Nephron progenitor cell (in vitro differentiated cells): ENCODE results near the gene BBC3.

ENCODE experiments used
- DNase-seq: peaks from one replicate; pipeline ENCODE4 v3.0.0; 2021
- H3K27ac Mint-ChIP-seq: 2 replicates; pipeline ENCODE4 v1.8.0; 2021; ENCODE audit warnings: mild to moderate bottlenecking, moderate library complexity, mixed read lengths
- H3K27me3 Mint-ChIP-seq: 2 replicates; pipeline ENCODE4 v1.8.0; 2021; ENCODE audit warnings: mild to moderate bottlenecking, low read depth, mixed read lengths; ENCODE audit not compliant: poor library complexity
- H3K36me3 Mint-ChIP-seq: 2 replicates; pipeline ENCODE4 v1.8.0; 2021; ENCODE audit warnings: low read depth, mixed read lengths
- H3K4me1 Mint-ChIP-seq: 2 replicates; pipeline ENCODE4 v1.8.0; 2021; ENCODE audit warnings: mixed read lengths
- H3K4me3 Mint-ChIP-seq: 2 replicates; pipeline ENCODE4 v1.8.0; 2021; ENCODE audit warnings: mild to moderate bottlenecking, moderate library complexity, mixed read lengths
- H3K9me3 Mint-ChIP-seq: 2 replicates; pipeline ENCODE4 v1.8.0; 2021; ENCODE audit warnings: mild to moderate bottlenecking, moderate library complexity, mixed read lengths
- TF ChIP-seq, protein P1 (sequence below): fragments of 200-600 bp; sonication (generic); IDR thresholded peaks from 2 replicates; pipeline ENCODE4 v1.5.0; 2021; ENCODE audit warnings: antibody characterized with exemption

BBC3 gene

GRCh38 chr19:47274071-47274890, 43.3 kb upstream of the BBC3 start, which contains the start of gene INAFM1:
TSS of gene INAFM1 (plus strand) at chr19:47274885. CDS start at chr19:47274920, 35 bp downstream.
- peaks cover 25% of the 10 kb centered on the region for H3K36me3 Mint-ChIP-seq
- TF ChIP-seq, protein P1, sequence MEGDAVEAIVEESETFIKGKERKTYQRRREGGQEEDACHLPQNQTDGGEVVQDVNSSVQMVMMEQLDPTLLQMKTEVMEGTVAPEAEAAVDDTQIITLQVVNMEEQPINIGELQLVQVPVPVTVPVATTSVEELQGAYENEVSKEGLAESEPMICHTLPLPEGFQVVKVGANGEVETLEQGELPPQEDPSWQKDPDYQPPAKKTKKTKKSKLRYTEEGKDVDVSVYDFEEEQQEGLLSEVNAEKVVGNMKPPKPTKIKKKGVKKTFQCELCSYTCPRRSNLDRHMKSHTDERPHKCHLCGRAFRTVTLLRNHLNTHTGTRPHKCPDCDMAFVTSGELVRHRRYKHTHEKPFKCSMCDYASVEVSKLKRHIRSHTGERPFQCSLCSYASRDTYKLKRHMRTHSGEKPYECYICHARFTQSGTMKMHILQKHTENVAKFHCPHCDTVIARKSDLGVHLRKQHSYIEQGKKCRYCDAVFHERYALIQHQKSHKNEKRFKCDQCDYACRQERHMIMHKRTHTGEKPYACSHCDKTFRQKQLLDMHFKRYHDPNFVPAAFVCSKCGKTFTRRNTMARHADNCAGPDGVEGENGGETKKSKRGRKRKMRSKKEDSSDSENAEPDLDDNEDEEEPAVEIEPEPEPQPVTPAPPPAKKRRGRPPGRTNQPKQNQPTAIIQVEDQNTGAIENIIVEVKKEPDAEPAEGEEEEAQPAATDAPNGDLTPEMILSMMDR = no peak
- H3K9me3 Mint-ChIP-seq = no peaks in the 10 kb centered on the region
- peaks cover 22% of the 10 kb centered on the region for H3K27me3 Mint-ChIP-seq
- peaks cover 49% of the 10 kb centered on the region for H3K4me1 Mint-ChIP-seq
- peak within 1 kb of the TSS; percentile 89 for H3K4me3 Mint-ChIP-seq
- peak within 1 kb of the TSS; percentile 99 for H3K27ac Mint-ChIP-seq
- peak; percentile 100 for DNase-seq

DNA sequence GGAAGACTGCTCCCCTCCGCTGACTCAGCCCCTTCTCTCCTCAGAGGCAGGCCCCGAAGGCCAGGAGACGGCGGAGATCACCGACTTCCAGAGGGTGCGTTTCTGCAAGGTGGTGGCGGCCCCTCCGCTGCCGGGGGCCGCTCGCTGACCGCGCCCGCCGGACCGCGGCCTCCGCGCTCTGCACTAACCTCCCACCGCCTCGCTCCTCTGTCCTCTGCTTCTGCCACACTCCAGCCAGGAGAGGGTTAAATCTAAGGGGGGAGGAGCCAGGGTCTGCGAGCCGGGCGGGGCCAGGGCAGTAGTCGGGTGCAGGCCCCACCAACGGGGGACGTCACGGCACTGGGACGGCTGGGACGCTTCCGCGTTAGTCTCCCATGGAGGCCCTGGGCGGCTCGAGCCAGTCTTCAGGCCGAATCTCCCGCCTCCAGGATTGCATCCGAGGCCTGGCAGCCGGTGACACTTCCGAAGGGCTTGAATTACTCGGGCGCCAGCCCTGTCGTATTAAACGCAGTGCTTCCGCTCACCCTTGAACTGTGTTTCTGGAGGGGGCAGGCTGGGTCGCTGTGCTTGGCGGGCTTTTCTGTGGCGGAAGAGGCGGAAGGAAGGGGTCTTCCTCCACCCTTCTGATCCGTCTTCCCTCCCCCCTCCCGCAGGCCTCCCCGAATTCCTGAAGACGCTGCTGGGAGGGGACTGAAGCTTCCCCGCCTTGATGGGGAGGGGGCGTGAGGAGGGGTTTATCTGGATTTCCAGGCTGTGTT, 42.5 kb upstream of the BBC3 start:
- DNase-seq = peak; percentile 89
- Mint-ChIP-seq H3K27ac (peak overlapping the region; percentile 99), H3K27me3 (peaks cover 22% of the 10 kb centered on the region), H3K4me3 (peak overlapping the region; percentile 89), H3K9me3 (no peaks in the 10 kb centered on the region), H3K36me3 (peaks cover 30% of the 10 kb centered on the region), H3K4me1 (peaks cover 48% of the 10 kb centered on the region)
- TF ChIP-seq, protein P1 = no peak

DNA sequence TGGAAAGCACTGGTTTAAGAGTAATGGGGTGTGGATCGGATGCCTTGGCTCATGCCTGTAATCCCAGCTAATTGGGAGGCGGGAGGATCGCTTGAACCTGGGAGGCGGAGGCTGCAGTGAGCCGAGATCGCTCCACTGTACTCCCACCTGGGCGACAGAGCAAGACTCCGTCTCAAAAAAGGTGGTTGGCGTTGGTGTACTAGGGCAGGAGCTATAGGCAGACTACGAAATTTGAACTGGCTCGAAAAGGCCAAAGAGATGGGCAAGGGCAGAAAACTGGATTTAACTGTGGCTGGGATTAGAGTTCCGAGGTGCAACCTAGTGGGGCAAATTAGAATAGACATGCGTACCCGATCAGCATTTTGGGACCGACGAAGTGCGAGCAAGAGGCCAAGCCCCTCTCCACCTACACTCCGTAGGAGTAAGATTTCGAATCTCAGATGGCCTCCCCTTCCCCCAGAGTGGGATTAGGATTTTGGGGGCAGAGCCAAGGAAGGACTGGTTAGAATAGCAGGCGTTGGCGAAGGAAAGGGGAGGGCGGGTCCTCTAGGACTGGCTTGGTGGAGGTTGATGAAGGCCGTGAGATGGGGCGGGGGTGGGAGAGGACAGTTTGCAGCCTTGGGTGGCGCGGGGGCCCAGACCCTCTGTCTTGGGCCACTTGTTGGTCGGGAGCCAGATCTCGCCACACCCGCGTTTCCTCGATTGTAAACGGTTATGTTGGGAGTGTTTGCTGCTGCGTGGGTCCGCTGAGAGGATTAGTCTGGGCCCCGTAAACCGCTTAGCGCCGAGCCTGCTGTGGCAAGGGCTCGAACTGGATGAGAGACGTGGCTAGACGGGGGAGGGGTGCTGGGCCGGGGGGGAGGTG, 41.7 kb upstream of the BBC3 start:
- no peak for DNase-seq
- peak overlapping the region; percentile 89 for H3K4me3 Mint-ChIP-seq
- peaks cover 40% of the 10 kb centered on the region for H3K4me1 Mint-ChIP-seq
- no peaks in the 10 kb centered on the region for H3K9me3 Mint-ChIP-seq
- H3K36me3 Mint-ChIP-seq = peaks cover 31% of the 10 kb centered on the region
- TF ChIP-seq, protein P1 = no peak
- peak overlapping the region; percentile 58 for H3K27ac Mint-ChIP-seq
- peaks cover 22% of the 10 kb centered on the region for H3K27me3 Mint-ChIP-seq

- H3K27ac Mint-ChIP-seq = peak overlapping the region; percentile 58
- DNase-seq = no peak
- peaks cover 38% of the 10 kb centered on the region for H3K4me1 Mint-ChIP-seq
- peaks cover 22% of the 10 kb centered on the region for H3K27me3 Mint-ChIP-seq
- H3K4me3 Mint-ChIP-seq = peak overlapping the region; percentile 89
- H3K9me3 Mint-ChIP-seq = no peaks in the 10 kb centered on the region
- TF ChIP-seq, protein P1 = no peak
- peaks cover 35% of the 10 kb centered on the region for H3K36me3 Mint-ChIP-seq
These were observed 41.0 kb upstream of the BBC3 start for GRCh38 chr19:47271949-47272348.

DNA sequence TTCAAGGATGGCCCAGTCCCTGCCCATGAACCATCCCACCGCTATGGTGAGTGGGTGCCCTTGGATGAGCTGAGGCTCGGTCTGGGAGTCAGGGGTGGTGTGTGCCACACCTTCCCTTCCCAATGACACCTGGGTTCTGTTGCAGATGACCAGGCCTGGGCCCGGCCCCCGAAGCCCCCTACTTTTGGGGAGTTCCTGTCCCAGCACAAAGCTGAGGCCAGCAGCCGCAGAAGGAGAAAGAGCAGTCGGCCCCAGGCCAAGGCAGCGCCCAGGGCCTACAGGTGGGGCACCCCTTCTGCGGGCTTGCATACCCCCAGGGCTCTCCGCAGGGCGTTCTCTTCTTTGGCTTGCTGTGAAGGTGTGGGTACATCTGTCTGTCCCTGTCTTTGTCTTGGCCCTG, 39.4 kb upstream of the BBC3 start:
- Mint-ChIP-seq H3K4me1 (peaks cover 28% of the 10 kb centered on the region), H3K27me3 (peaks cover 13% of the 10 kb centered on the region), H3K27ac (no peak overlapping the region), H3K36me3 (peaks cover 42% of the 10 kb centered on the region), H3K4me3 (no peak overlapping the region), H3K9me3 (no peaks in the 10 kb centered on the region)
- TF ChIP-seq, protein P1 = no peak
- DNase-seq = no peak
